Smooth muscle cell (in vitro differentiated cells): ENCODE data around the gene LINGO4. TPM values are rescaled to one million over a fixed set of nuclear protein-coding genes. Genes with fewer than 3 reads are reported as not detected.
A peak's percentile ranks its signal among the peaks of the same experiment; 100 is the strongest.

ENCODE experiments used
- DNase-seq: peaks from one replicate; lab custom pipeline; 2025; ENCODE audit not compliant: unreplicated experiment; lab: John Stamatoyannopoulos, UW
- H2AFZ ChIP-seq: fragments of 200-600 bp; sonication (generic); 2 replicates; pipeline ENCODE4 v1.6.0; 2016; ENCODE audit warnings: antibody characterized with exemption, low read depth, mild to moderate bottlenecking
- H3F3A ChIP-seq: fragments of 200-600 bp; sonication (generic); 2 replicates; pipeline ENCODE4 v1.6.0; 2017; ENCODE audit warnings: antibody characterized with exemption, low read depth
- H3K27ac ChIP-seq: fragments of 200-600 bp; sonication (generic); 2 replicates; pipeline ENCODE4 v1.5.1; 2016; ENCODE audit warnings: low read depth, mild to moderate bottlenecking
- H3K27me3 ChIP-seq: fragments of 200-600 bp; sonication (generic); 2 replicates; pipeline ENCODE4 v1.6.1; 2016; ENCODE audit warnings: low read depth, mild to moderate bottlenecking
- H3K36me3 ChIP-seq: fragments of 200-600 bp; sonication (generic); 2 replicates; pipeline ENCODE4 v1.5.1; 2016; ENCODE audit warnings: low read depth
- H3K4me1 ChIP-seq: fragments of 200-600 bp; sonication (generic); 2 replicates; pipeline ENCODE4 v1.5.1; 2016; ENCODE audit warnings: low read depth
- H3K4me2 ChIP-seq: fragments of 200-600 bp; sonication (generic); 2 replicates; pipeline ENCODE4 v1.6.0; 2016; ENCODE audit warnings: mild to moderate bottlenecking
- H3K4me3 ChIP-seq: fragments of 200-600 bp; sonication (generic); 2 replicates; pipeline ENCODE4 v1.5.1; 2016; ENCODE audit warnings: mild to moderate bottlenecking
- H3K79me2 ChIP-seq: fragments of 200-600 bp; sonication (generic); 2 replicates; pipeline ENCODE4 v1.6.0; 2016; ENCODE audit warnings: low read depth, mild to moderate bottlenecking
- H3K9ac ChIP-seq: fragments of 200-600 bp; sonication (generic); 2 replicates; pipeline ENCODE4 v1.6.0; 2016; ENCODE audit warnings: low read depth
- H3K9me3 ChIP-seq: fragments of 200-600 bp; sonication (generic); replicated peaks from 2 replicates; pipeline ENCODE4 v1.5.1; 2016; ENCODE audit warnings: low read depth
- H4K20me1 ChIP-seq: fragments of 200-600 bp; sonication (generic); 2 replicates; pipeline ENCODE4 v1.6.0; 2016; ENCODE audit warnings: low read depth
- CTCF ChIP-seq: fragments of 200-600 bp; sonication (generic); IDR thresholded peaks from 2 replicates; pipeline ENCODE4 v1.5.1; 2017; ENCODE audit warnings: borderline replicate concordance, mild to moderate bottlenecking, antibody characterized with exemption; ENCODE audit not compliant: insufficient read depth, poor library complexity, severe bottlenecking
- WGBS: methylation state at CpG from one replicate; pipeline ENCODE4 v1.1.7; 2016; ENCODE audit warnings: low lambda C conversion rate; 5-methylcytosine and 5-hydroxymethylcytosine counted together
- polyA plus RNA-seq: library from polyadenylated mRNA; unstranded; fragments of >200 nt; fragmentation: Nextera tagmentation; extraction: Ambion mirVana; gene quantifications from 2 replicates; pipeline ENCODE4 v1.2.1, GENCODE V29; 2016
- total RNA-seq: library from RNA; depleted of rRNA; stranded (reverse); fragments of >200 nt; gene quantifications from 2 replicates; pipeline ENCODE4 v1.2.3, GENCODE V29; 2014

The LINGO4 gene
- total and polyA plus RNA-seq, 2 experiments from 2014 or later = not detected

- TF ChIP-seq CTCF = no peak
- no peak overlapping the region for H3K27ac ChIP-seq
- H3K9me3 ChIP-seq = no peaks in the 10 kb centered on the region
- H3K4me3 ChIP-seq = no peak overlapping the region
- no peak overlapping the region for H3K9ac ChIP-seq
- H3K36me3 ChIP-seq = no peaks in the 10 kb centered on the region
- no peaks in the 10 kb centered on the region for H3F3A ChIP-seq
- DNase-seq = no peak
- H2AFZ ChIP-seq = no peak overlapping the region
- WGBS = 73% methylated on average over 4 of the region's 4 CpGs
- H3K4me1 ChIP-seq = peaks cover 3% of the 10 kb centered on the region
- no peak overlapping the region for H3K4me2 ChIP-seq
- no peaks in the 10 kb centered on the region for H3K27me3 ChIP-seq
- H3K79me2 ChIP-seq = no peaks in the 10 kb centered on the region
- H4K20me1 ChIP-seq = no peaks in the 10 kb centered on the region
Measured at GRCh38 chr1:151831256-151831591, 26.0 kb upstream of the LINGO4 start.

GRCh38 chr1:151830055-151830454 lies 24.8 kb upstream of the LINGO4 start:
- H3K4me1 ChIP-seq = peaks cover 3% of the 10 kb centered on the region
- H3K4me3 ChIP-seq = no peak overlapping the region
- H3F3A ChIP-seq = no peaks in the 10 kb centered on the region
- TF ChIP-seq CTCF = no peak
- H3K27ac ChIP-seq = no peak overlapping the region
- H2AFZ ChIP-seq = no peak overlapping the region
- no peaks in the 10 kb centered on the region for H3K27me3 ChIP-seq
- H3K36me3 ChIP-seq = no peaks in the 10 kb centered on the region
- no peak overlapping the region for H3K4me2 ChIP-seq
- no peaks in the 10 kb centered on the region for H3K79me2 ChIP-seq
- no peaks in the 10 kb centered on the region for H4K20me1 ChIP-seq
- DNase-seq = no peak
- no peaks in the 10 kb centered on the region for H3K9me3 ChIP-seq
- no peak overlapping the region for H3K9ac ChIP-seq
- 71% methylated on average over 6 of the region's 6 CpGs for WGBS

GRCh38 chr1:151829352-151830046 lies 24.3 kb upstream of the LINGO4 start:
- peaks cover 3% of the 10 kb centered on the region for H3K4me1 ChIP-seq
- no peaks in the 10 kb centered on the region for H3K27me3 ChIP-seq
- no peak for TF ChIP-seq CTCF
- no peak overlapping the region for H3K4me3 ChIP-seq
- H3K9ac ChIP-seq = no peak overlapping the region
- H3F3A ChIP-seq = no peaks in the 10 kb centered on the region
- H3K27ac ChIP-seq = no peak overlapping the region
- no peaks in the 10 kb centered on the region for H3K79me2 ChIP-seq
- DNase-seq = no peak
- H4K20me1 ChIP-seq = no peaks in the 10 kb centered on the region
- whole genome bisulfite sequencing = 56% methylated on average over 4 of the region's 4 CpGs
- no peak overlapping the region for H2AFZ ChIP-seq
- H3K36me3 ChIP-seq = no peaks in the 10 kb centered on the region
- H3K9me3 ChIP-seq = no peaks in the 10 kb centered on the region
- H3K4me2 ChIP-seq = peak overlapping the region; percentile 13

- H3K27ac ChIP-seq = no peak overlapping the region
- H3K4me1 ChIP-seq = peaks cover 3% of the 10 kb centered on the region
- no peaks in the 10 kb centered on the region for H3K9me3 ChIP-seq
- H2AFZ ChIP-seq = no peak overlapping the region
- no peak overlapping the region for H3K4me3 ChIP-seq
- no peaks in the 10 kb centered on the region for H4K20me1 ChIP-seq
- no peak overlapping the region for H3K9ac ChIP-seq
- DNase-seq = no peak
- H3K27me3 ChIP-seq = no peaks in the 10 kb centered on the region
- no peak for TF ChIP-seq CTCF
- H3F3A ChIP-seq = no peaks in the 10 kb centered on the region
- WGBS = 13% methylated on average over 11 of the region's 12 CpGs
- H3K79me2 ChIP-seq = no peaks in the 10 kb centered on the region
- peak overlapping the region; percentile 13 for H3K4me2 ChIP-seq
- H3K36me3 ChIP-seq = no peaks in the 10 kb centered on the region
Measured at GRCh38 chr1:151828921-151829320, 23.7 kb upstream of the LINGO4 start.
